Measurements from ENCODE around the gene ACADSB.

DNA sequence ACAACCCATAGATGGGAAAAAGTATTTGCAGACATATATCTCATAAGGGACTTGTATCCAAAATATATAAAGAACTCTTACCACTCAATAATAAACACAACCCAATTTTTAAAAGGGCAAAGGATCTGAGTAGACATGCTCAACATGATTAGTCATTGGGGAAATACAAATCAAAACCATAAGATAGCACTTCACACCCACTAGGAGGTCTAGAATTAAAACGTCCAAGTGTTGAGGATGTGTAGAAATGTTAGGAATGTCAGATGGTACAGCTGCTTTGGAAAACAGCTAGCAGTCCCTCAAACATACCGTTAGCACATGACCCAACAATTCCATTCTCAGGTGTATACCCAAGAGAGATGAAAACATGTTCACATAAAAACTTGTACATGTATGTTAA lies 20.3 kb upstream of the ACADSB start:
- TF ChIP-seq CTCF (IDR thresholded peaks at IDR 0.05; ENCODE audit: poor library complexity, severe bottlenecking) (no peak), EZH2 (IDR thresholded peaks at IDR 0.05; ENCODE audit: borderline replicate concordance, insufficient read depth, low read length, poor library complexity, severe bottlenecking) (no peak), RAD21 (conservative IDR thresholded peaks at IDR 0.05) (no peak)
